Stimulated activated CD8-positive, alpha-beta memory T cell treated with anti-CD3 and anti-CD28 coated beads, Interleukin-12 subunit alpha, Interleukin-12 subunit beta, amount 100 ng/mL, for 4 hours (primary cell): ENCODE data around the gene ENDOU.

Source experiments
- DNase-seq: peaks from one replicate; pipeline ENCODE4 v3.0.0-alpha.2; 2020; ENCODE audit warnings: low read depth

ENDOU gene, protein sequence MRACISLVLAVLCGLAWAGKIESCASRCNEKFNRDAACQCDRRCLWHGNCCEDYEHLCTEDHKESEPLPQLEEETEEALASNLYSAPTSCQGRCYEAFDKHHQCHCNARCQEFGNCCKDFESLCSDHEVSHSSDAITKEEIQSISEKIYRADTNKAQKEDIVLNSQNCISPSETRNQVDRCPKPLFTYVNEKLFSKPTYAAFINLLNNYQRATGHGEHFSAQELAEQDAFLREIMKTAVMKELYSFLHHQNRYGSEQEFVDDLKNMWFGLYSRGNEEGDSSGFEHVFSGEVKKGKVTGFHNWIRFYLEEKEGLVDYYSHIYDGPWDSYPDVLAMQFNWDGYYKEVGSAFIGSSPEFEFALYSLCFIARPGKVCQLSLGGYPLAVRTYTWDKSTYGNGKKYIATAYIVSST

DNA sequence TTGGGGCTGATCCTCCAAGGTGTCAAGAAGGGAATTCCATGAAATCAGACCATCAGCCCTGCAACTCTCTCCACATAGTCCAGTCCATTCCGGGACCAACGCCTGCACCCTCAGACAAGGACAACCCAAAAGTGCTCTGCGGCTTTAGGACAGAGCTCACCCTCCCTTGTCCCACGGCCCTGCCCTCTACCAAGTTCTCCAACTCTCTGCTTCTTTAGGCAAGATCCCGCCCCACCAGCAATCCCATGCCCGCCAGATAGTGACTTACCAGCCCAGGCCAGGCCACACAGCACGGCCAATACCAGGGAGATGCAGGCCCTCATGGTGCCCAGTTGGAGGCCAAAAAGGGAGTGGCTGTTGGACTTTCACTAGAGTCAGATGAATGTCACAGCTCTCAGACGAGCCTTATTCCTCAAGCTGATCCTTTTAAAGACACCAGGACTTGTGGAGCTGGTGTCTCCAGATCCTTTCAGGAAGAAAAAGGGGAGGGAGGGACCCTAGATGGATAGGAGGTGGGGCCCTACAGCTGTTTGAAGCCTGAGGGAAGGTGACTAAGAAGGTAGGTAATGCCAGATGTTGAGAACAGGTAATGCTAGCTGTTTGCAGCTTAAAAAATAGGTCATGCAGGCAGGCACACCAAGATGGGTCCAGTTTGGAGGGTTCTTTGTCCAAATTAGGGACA, at the start of gene ENDOU:
ENDOU (minus strand) TSS at position 400 of the 682 bp plus-strand sequence; CDS start at position 323, 77 bp downstream.
- DNase-seq = no peak

DNA sequence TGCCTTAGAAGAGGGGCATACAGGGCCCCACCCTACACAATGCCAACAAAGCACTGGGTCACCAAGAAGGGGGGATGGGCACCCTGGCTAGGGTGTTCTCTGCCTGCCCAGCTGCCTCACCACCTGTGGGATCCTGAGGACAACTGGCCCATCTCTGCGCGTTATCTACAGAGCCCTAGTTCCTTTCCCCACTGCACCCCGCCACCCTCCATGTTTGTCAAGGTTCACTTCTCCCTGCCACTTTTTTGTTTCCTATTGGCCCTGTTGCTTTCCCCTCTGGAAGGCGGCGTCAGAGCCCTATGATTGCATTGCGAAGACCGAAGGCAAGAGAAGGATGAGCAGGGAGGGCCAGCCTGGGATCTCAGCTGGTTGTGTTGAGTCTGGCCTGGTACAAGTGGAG, 49.4 kb upstream of the ENDOU start:
- no peak for DNase-seq

DNA sequence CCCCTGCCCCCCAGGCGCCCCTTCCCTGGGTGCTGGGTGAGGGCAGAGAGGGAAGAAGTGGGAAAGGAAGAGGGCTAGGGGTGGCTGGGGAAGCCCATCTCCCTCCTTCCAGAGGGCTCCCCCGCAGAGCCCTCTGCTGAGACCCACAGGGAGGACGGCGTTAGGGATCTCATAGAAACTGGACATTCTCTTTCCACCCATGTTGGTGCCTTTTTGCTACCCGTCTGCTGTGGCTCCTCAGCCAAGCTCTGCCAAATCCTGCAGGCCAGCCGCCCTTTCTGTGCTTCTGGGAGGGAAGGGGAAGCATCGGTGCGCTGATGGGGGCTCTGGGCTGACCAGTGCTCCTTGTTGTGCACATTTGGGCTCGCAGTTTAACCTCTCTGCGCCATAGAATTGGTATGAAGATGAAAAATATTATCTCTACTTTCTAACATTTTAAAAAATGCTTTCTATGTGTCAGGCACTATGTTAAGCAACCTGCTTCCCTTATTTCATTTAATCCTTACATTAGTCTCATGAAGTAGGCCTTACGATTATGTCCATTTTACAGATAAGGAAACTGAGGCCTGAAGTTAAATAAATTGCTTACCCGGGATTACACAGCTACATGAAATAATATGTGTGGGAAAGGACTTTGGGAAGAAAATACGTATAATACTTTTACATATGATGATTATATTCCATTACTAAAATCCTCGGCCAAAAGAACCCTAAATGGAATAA, 48.7 kb upstream of the ENDOU start:
- DNase-seq = no peak

DNA sequence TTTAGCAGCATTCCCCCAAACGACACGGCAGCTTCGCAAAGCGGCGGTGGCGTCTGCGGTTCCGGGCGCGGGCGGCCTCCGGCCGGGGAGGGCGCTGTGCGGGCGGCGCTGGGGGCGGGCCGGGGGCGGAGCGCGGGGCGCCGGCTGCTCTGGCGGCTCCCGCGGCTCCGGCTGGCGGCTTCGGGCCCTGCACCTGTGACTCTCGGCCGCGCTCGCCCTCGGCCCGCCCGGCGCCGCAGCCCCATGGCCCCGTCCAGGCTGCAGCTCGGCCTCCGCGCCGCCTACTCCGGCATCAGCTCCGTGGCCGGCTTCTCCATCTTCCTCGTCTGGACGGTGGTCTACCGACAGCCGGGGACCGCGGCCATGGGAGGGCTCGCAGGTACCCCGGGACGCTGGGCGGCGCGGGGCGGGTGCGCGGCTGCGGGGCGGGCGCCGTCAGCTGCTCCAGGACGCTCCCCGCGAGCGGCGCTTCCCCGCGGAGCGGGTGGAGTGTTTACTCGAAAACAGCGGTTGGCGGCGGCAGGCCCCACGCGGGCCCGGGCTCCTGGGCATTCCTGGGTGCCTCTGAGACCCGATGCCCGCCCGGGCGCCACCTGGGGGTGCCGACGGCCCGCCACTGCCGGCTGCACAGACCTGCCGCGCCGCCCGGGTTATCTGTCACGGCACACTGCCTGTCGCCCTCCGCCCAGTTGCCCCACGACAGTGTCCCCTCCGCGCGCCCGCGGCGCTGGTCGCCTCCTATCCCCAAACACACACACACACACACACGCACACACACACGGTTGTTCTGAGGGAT, 48.0 kb upstream of the ENDOU start, which contains the start of gene SLC48A1:
SLC48A1 (plus strand) TSS at position 177 of the 796 bp plus-strand sequence; CDS start at position 244, 67 bp downstream.
- peak; percentile 59 for DNase-seq

DNA sequence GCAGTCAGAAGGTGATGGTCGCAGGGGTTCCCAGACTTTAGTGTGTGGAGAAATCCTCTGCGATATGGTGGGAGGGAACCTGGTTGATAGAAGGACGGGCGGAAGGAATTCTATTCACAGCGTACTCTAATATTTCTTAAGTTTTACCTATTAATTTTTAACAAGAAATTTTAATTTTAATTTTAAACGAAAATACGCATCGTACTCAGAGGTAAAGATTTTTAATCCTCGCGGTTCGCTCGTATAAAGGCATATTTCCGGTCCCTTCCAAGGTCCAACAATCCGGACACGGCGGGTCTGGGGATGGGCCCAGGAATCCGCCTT, 47.4 kb upstream of the ENDOU start:
- no peak for DNase-seq

DNA sequence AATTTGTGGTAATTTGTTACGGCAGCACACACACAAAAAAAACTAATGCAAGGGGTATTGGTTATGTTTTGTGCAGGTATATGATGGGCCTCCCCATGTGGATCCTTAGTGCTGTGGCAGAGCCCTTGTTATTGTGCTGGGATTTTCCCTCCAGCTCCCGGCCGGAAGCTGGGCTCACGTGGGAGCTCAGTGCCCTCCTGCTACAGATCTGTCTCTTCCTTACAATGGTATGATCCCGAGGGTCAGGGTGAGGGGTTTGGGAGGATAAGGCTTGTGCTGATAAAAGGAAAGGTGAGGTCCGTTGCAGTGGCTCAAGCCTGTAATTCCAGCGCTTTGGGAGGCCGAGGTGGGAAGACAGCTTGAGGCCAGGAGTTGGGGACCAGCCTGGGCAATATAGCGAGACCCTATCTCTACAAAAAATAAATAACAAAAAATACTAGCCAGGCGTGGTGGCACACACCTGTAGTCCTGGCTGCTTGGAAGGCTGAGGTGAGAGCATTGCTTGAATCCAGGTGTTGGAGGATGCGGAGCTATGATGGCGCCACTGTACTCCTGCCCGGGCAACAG, 46.9 kb upstream of the ENDOU start:
- DNase-seq = no peak

DNA sequence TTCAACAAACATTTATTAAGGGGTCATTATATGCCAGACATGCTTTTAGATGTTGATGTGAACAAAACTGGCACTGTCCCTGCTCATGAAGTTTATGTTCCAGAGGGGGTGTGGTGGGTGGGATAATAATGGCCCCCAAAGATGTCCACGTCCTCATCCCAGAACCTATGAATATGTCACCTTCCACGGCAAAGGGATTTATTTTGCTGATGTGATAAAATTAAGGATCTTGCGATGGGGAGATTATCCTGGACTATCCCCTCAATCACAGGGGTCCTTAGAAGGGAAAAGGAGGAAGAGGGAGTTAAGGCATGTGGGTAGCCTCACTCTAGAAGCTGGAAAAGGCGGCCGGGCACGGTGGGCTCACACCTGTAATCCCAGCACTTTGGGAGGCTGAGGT, 46.0 kb upstream of the ENDOU start:
- no peak for DNase-seq

DNA sequence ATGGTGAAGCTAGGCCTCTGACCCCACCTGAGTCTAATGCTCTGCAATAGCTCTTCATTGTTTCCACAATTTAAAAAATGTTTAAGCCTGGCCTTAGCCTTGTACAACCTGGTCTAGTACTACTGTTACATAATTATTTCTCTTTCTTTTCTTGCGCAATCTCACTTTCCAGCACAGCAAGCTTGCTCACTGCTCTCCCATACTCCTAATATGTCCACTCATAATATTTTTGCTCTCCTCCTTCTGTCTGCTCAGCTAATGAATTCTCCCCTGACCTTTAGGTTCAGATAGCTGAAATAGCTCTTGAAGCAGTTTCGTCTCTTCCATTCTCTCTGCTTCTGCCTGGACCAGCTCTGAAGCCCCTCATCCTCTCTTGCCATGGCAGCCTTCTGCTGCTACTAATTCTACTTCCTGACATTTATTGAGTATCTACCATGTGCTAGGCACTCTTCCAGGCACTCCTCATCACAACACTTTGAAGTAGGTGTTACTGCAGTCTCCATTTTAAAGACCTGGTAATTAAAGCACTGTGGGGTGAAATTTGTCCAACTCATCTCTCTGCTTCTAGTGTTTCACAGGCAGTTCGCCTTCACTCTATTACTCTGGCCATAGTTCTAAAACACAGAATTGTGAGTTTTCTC, 44.9 kb upstream of the ENDOU start:
- DNase-seq = no peak

DNA sequence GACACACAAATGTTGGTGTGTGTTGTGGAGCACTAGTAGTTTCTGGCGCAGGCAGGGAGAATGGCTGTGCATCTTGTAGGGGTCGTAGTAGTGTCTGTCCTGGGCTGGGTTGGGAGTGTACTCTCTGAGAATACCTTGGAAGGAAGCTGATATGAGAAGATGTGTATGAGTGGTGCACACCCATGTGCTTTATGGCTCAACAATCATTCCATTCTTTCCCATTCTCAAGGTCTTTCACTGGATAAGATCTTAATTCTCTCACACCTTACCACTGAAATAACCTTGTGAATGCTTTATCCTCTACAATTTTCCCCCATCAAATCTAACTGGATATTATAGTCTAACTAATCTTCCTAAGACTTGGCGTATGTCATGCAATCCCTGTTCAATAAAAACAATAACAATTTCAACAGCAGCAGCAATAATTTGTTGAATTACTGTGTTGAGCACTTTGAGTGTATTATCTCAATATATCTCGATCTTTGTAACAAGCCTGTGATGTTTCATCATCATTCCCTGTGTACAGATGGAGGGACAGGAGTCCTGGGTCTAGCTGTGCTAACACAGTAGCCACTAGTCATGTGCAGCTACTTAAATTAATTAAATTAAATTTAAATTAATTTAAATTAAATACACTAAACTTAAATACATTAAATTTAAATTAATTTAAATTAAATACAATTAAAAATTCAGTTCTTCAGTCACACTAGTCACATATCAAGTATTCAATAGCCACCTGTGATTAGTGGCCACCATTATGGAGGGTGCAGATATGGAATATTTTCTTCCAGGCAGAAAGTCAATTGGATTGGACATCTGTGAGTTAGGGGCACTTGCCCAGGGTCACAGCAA, 44.2 kb upstream of the ENDOU start:
- DNase-seq = no peak

DNA sequence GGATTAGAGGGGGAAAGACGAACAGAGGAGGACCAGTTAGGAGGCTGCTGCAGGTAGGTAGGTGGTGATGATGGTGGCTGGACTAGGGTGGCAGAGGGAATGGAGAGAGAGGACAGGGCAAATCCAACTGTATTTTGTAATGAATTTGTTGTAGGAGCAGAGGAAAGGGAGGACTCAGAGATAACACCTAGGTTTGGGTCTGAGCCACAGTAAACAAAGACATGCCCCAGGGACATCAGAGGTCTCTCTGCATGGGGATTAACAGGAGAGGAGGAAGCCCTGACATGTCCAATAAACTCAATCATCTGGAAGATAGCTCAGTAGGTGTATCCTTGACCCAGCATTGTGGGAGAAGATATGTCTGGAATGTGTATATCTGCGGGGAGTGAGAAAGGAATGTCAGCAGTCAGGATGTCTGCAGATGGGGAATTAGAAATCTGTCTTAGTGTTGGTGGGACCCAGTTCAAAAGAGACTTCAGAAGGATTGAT, 43.1 kb upstream of the ENDOU start:
- no peak for DNase-seq

DNA sequence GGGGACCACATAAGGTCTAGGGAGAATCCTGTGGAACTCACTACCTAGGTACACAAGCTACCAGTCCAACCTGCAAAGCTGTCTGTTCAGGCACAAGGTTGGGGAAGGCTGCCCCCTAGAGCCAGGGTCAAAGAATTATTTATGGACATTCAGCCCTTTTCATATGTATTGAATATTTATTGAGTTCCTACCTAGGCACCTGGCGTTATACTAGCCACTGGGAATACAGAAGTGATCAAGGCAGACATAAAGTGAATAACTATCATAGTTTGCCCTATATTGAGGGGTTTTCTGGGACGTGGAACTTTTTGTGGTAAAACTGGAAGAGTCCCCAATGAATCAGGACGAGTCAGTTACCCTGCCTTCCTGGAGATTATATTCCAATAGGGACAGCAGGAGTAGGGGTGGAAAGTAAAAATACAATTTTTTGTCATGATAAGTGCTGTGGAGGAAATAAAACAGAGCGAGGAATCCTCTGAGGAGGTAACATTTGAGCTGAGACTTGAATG, 42.0 kb upstream of the ENDOU start:
- DNase-seq = peak; percentile 41

DNA sequence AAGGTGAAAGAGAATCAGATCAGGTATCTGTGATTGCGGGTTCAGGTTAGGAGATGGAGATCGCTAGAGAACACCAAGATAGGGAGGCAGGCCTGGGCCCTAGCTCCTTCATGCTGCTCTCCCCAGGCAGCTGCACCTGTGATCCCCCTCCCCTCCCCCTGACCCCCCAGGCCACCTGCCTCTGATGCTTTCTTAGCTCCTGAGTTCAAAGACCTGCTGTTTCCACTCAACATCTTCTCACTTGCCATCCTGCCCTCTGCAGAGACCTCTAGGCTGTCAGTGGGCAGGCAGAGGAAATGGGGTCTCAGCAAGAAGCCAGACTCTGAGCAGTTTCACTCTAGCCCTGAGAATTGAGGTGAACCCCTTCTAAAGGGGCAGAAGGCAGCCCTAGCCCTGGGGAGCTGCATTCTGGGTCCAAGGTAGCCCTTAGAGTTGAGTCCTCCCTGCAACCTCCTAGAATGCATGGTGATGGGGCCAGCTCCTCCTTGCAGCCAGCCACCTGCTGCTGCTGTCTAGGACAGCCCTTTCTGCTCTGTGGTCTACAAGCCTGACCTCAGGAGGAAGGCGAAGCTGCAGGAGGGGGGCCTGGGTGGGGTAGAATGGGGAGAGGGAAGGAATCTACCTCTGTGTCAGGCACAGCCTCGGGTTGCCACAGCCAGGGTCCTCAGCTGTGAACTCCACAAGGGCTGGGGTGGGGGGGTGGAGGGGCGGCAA, 41.4 kb upstream of the ENDOU start:
- DNase-seq = no peak

DNA sequence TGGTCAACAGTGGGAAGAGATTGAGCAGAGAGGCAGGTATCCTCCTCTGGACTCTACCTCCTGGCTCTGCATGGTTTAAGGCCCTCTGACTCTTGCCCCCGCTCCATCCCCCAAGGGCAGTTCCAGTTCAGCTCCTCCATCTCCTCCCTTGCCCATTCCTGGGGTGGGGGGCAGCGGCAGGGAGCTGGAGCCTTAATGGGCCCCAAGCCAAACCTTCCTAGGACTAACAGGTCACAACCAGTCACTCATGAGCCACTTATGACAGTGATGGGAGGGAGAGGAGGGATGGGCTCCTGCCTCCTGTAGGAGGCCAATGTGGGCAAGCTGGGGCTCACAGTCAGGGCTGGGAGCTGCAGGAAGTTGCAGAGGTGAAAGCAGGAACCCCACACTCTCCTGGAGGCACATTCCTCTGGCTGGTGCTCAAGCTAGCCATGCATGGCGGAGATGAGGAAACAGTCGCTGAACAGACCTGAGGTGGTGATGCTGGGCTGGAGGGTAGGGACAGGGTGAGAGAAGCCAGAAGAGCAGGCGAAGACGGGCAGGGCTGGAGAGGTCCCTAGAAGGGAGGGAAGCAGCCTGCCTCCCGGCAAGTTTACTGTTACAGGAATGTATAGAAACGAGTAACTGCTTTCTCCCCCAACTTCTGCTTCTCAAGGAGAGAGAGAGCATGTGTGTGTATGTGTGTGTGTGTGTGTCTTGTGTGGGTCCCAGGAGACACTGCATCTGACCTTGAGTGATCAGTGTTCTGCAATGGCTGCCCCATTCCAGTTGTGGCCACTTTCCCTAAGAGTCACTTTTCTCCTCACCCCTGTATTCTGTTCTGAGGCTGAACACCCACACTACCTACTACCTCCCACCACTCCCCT, 38.4 kb upstream of the ENDOU start:
- no peak for DNase-seq

DNA sequence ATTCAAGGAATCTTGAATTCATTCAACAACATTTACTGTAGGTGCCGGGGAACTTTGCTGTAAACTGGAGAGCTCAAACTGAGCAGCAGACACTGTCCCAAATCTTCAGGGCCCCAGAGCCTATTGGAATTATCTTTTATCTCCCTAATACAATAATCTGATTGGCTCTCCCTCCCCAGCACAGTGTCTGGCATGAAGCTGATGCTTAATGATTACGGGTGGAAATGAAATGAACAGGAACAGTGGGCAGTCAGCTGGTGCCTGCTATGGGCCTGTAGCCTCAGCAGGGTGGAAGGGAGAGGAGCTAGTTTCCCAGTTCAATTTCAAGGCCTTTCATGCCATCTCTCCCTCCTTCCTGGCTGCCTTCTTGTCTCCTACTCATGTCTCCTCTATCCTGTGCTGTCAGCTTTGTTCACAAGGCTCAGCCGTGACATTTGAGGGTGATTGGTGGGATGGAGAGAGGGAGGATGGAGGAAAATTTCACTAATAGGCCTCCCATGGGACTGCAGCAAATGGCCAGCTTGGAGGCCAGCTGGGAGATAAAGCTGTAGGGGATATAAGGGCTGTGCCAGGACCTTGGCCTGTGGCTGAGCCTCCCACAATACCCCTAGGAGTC, 37.7 kb upstream of the ENDOU start:
- no peak for DNase-seq

DNA sequence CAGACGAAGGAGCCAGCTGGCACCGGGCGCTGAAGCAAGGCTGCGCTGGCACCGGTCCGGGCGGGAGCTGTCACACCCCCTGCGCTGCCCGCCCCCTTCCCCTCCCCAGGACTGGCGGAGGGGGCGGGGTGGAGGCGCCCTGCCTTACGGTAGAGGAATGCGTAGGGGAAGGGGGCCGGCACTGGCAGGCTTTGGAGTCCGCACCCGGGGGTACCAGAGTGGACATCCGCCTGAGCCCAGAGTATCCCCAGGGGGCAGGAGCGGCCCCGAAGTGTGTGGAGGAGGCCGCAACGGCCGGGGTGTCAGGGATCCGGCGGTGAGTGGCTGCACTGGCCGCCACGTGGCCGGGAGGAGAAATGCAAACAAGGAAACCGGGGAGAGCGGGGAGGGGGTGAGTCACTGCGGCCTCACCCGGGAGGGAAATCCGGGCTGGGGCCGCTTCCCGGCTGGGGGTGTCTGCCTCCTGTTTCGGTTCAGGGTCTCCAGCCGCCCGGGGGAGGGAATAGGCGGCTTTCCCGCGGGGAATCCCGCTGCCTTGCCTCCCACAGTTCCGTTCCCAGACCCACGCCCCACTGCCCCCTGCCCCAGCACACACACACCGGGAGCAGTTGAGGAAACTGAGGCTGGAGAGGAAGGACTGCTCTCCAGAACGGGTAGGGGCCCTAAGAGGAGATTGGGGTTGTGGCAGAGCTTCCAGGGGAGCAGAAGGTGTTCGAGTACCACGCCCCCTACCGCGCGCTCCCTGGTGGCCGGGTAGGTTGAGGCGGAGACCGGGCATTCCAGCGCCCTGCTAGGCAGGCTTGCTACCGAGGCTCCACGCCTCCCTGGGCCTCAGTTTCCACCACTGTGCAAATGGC, 33.8 kb upstream of the ENDOU start, which contains the start of gene RAPGEF3:
RAPGEF3 (minus strand) TSS at position 47 of the 857 bp plus-strand sequence. CDS start 324 bp downstream, outside the sequence.
- DNase-seq = peak; percentile 55

DNA sequence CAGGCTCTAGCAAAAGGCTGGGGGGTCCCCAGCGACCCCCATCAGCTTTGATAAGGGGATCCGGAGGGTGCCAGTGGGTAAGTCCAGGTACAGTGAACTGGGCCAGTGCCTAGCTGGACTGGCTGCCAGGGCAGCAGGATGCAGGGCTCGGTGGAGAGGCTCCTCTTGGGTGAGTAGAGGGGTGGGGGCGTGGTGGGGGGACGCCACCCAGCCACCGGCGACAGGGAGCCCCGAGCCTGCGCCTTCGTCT, 33.2 kb upstream of the ENDOU start:
- DNase-seq = no peak
